ENCODE results near the gene C1QTNF1. TPM values are rescaled to one million over a fixed set of nuclear protein-coding genes. Genes with fewer than 3 reads are reported as not detected.
A peak's percentile ranks its signal among the peaks of the same experiment; 100 is the strongest.

C1QTNF1 gene
- total and polyA plus RNA-seq, 4 experiments from 2014 or later: not detected

- Mint-ChIP-seq H3K4me3 (no peak overlapping the region), H3K27me3 (peaks cover 11 to 37% of the 10 kb centered on the region in 2 donors), H3K9me3 (no peaks in the 10 kb centered on the region), H3K27ac (no peak overlapping the region), H3K36me3 (no peaks in the 10 kb centered on the region), H3K4me1 (peaks cover 2 to 4% (median 3%) of the 10 kb centered on the region in 4 donors)
- H3K4me3 ChIP-seq (ENCODE audit: low read length in 2 of 2): no peak overlapping the region
- no peaks in the 10 kb centered on the region for H3K9me3 ChIP-seq (ENCODE audit: control insufficient read depth in 1 of 2, low read length in 2 of 2)
- peaks cover 5% of the 10 kb centered on the region for H3K4me1 ChIP-seq (ENCODE audit: insufficient read depth, low read length)
- CTCF ChIA-PET (ENCODE audit: partially characterized antibody): no interaction called here
- H3K27me3 ChIP-seq (ENCODE audit: insufficient read depth, low read length): peaks cover 5% of the 10 kb centered on the region
- no peak overlapping the region for H3K27ac ChIP-seq (ENCODE audit: low read depth, low read length)
- intact Hi-C loops (cut with micrococcal nuclease): no loop called here
- POLR2A ChIA-PET (ENCODE audit: partially characterized antibody): no interaction called here
- no peaks in the 10 kb centered on the region for H3K36me3 ChIP-seq (ENCODE audit: insufficient read depth, low read length)
- peak in 1 of 5 donors; percentile 28 for DNase-seq
Observed at GRCh38 chr17:79098282-79098867, 74.4 kb downstream of the C1QTNF1 start.

Other genes starting within 250 kb of the C1QTNF1 start
- gene CYTH1, start 241.9 kb upstream of the C1QTNF1 start, total RNA-seq: 100 to 1,000 TPM; 380 to 390 TPM
- 100 to 1,000 TPM; 271 to 370 TPM for gene CYTH1, start 241.9 kb upstream of the C1QTNF1 start, polyA plus RNA-seq
- 100 to 1,000 TPM; 181 to 183 TPM for gene USP36, start 183.4 kb upstream of the C1QTNF1 start, total RNA-seq
- gene USP36, start 183.4 kb upstream of the C1QTNF1 start, polyA plus RNA-seq: 10 to 100 TPM; 35.4 to 55.1 TPM
- gene CEP295NL, start 121.0 kb upstream of the C1QTNF1 start, total RNA-seq: under 1 TPM in 1 of 2 experiments, not detected in 1; 0.28 TPM
- not detected for gene CEP295NL, start 121.0 kb upstream of the C1QTNF1 start, polyA plus RNA-seq
- 1 to 10 TPM; 5.9 to 6.0 TPM for gene TIMP2, start 98.8 kb upstream of the C1QTNF1 start, total RNA-seq
- under 1 TPM in 1 of 2 donors, not detected in 1; 0.22 TPM for gene TIMP2, start 98.8 kb upstream of the C1QTNF1 start, polyA plus RNA-seq
- gene LGALS3BP, start 44.2 kb upstream of the C1QTNF1 start, total RNA-seq: 10 to 100 TPM; 44.8 to 45.5 TPM
- 10 to 100 TPM; 56.4 to 70.7 TPM for gene LGALS3BP, start 44.2 kb upstream of the C1QTNF1 start, polyA plus RNA-seq
- 10 to 100 TPM; 57.9 to 59.4 TPM for gene CANT1, start 14.4 kb upstream of the C1QTNF1 start, total RNA-seq
- gene CANT1, start 14.4 kb upstream of the C1QTNF1 start, polyA plus RNA-seq: 10 to 100 TPM in 1 of 2 donors, 1 to 10 TPM in 1; 7.2 to 10.5 TPM
- 100 to 1,000 TPM; 148 to 150 TPM for gene ENGASE, start 50.7 kb downstream of the C1QTNF1 start, total RNA-seq
- 1 to 10 TPM; 2.7 to 3.3 TPM for gene ENGASE, start 50.7 kb downstream of the C1QTNF1 start, polyA plus RNA-seq